ENCODE results near the gene CAMK1G.

DNA sequence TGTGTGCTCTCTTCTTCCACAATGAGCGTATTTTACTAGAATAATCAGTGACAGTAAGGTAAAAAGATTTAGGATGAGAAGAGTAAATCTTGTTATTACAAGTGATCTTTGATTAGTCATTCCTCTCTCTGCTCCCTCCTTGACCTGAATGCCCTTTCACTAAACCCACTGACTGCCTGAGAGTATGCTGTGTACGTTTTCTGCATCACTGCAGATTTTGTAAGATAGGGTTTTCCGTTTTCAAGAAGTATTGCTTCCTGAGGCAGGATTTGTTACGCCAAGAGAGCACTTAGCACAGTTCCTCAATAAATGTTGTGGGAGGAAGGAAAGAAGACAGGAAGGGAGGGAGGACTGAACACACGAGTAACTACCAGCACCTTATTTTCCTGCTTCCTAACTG lies 76.4 kb downstream of the CAMK1G start:
- TF ChIP-seq, protein P1, sequence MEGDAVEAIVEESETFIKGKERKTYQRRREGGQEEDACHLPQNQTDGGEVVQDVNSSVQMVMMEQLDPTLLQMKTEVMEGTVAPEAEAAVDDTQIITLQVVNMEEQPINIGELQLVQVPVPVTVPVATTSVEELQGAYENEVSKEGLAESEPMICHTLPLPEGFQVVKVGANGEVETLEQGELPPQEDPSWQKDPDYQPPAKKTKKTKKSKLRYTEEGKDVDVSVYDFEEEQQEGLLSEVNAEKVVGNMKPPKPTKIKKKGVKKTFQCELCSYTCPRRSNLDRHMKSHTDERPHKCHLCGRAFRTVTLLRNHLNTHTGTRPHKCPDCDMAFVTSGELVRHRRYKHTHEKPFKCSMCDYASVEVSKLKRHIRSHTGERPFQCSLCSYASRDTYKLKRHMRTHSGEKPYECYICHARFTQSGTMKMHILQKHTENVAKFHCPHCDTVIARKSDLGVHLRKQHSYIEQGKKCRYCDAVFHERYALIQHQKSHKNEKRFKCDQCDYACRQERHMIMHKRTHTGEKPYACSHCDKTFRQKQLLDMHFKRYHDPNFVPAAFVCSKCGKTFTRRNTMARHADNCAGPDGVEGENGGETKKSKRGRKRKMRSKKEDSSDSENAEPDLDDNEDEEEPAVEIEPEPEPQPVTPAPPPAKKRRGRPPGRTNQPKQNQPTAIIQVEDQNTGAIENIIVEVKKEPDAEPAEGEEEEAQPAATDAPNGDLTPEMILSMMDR (IDR thresholded peaks at IDR 0.05): no peak
- TF ChIP-seq EP300 (IDR thresholded peaks at IDR 0.05): no peak

All from ovary (tissue), 3 donors.